Keratinocyte (primary cell): Measurements from ENCODE around the gene XCL2. TPM values are rescaled to one million over a fixed set of nuclear protein-coding genes. Genes with fewer than 3 reads are reported as not detected.

Experiments used
- DNase-seq: peaks from one replicate; pipeline ENCODE4 v3.0.0-alpha.2; 2011; ENCODE audit warnings: low read depth, missing footprints, low spot score
- FAIRE-seq: peaks from 2 replicates; lab custom pipeline; 2011; peaks lifted over from hg19 to GRCh38; lab: Jason Lieb, UNC
- H2AFZ ChIP-seq: 2 replicates; pipeline ENCODE4 v1.6.0; 2012; ENCODE audit warnings: low read length, control low read depth, inconsistent platforms; ENCODE audit not compliant: control insufficient read depth
- H3K27ac ChIP-seq: 2 replicates; pipeline ENCODE4 v1.5.1; 2011; ENCODE audit warnings: low read length; ENCODE audit not compliant: control insufficient read depth, insufficient read depth
- H3K27me3 ChIP-seq: 3 replicates; pipeline ENCODE4 v1.6.0; 2011; ENCODE audit warnings: low read length; ENCODE audit not compliant: control insufficient read depth, insufficient read depth; ENCODE audit errors: extremely low read depth
- H3K36me3 ChIP-seq, 2 experiments: 2 replicates in 1 of 2; 3 replicates in 1 of 2; pipeline ENCODE4 v1.5.1; 2011; ENCODE audit warnings: low read length in 2 of 2, mild to moderate bottlenecking in 1 of 2; ENCODE audit not compliant: control insufficient read depth in 2 of 2, insufficient read depth in 2 of 2; ENCODE audit errors: extremely low read depth in 1 of 2
- H3K4me1 ChIP-seq: 3 replicates; pipeline ENCODE4 v1.5.1; 2011; ENCODE audit warnings: low read length; ENCODE audit not compliant: control insufficient read depth, insufficient read depth; ENCODE audit errors: extremely low read depth
- H3K4me2 ChIP-seq: 3 replicates; pipeline ENCODE4 v1.6.0; 2011; ENCODE audit warnings: low read depth, low read length; ENCODE audit not compliant: control insufficient read depth, insufficient read depth; ENCODE audit errors: extremely low read depth
- H3K4me3 ChIP-seq, 3 experiments: fragments of 200-600 bp in 1 of 3; sonication (generic) in 1 of 3; 2 replicates in 2 of 3; 3 replicates in 1 of 3; pipeline ENCODE4 v1.5.1; 2011 to 2016; ENCODE audit warnings: low read length in 3 of 3, mild to moderate bottlenecking in 3 of 3, control low read depth in 2 of 3, inconsistent platforms in 1 of 3, low read depth in 1 of 3, mixed read lengths in 1 of 3, mixed run types in 1 of 3, moderate library complexity in 1 of 3; ENCODE audit not compliant: control insufficient read depth in 2 of 3, insufficient read depth in 2 of 3; ENCODE audit errors: extremely low read depth in 1 of 3
- H3K79me2 ChIP-seq: 2 replicates; pipeline ENCODE4 v1.6.0; 2012; ENCODE audit warnings: low read length; ENCODE audit not compliant: control insufficient read depth, insufficient read depth
- H3K9ac ChIP-seq: 3 replicates; pipeline ENCODE4 v1.6.0; 2011; ENCODE audit warnings: low read length; ENCODE audit not compliant: control insufficient read depth, insufficient read depth; ENCODE audit errors: extremely low read depth
- H3K9me1 ChIP-seq: 3 replicates; pipeline ENCODE4 v1.6.0; 2011; ENCODE audit warnings: low read length; ENCODE audit not compliant: control insufficient read depth, insufficient read depth; ENCODE audit errors: extremely low read depth
- H3K9me3 ChIP-seq: 2 replicates; pipeline ENCODE4 v1.5.1; 2012; ENCODE audit warnings: low read depth, low read length; ENCODE audit not compliant: control insufficient read depth
- H4K20me1 ChIP-seq: 3 replicates; pipeline ENCODE4 v1.6.0; 2011; ENCODE audit warnings: low read length; ENCODE audit not compliant: control insufficient read depth, insufficient read depth; ENCODE audit errors: extremely low read depth
- EZH2 ChIP-seq: IDR thresholded peaks from one replicate; pipeline ENCODE4 v1.6.1; 2012; ENCODE audit warnings: inconsistent platforms, mild to moderate bottlenecking, low read length, moderate library complexity
- dilution Hi-C: fragments of 300-500 bp; cut with MboI; formaldehyde crosslinking; loops from one replicate; pipeline ENCODE4 v1.7.0; 2020; ENCODE audit warnings: low sequenced_read_pairs; ENCODE audit not compliant: extremely low pct_ligation_motif_present
- polyA plus RNA-seq, 5 experiments: library from polyadenylated mRNA; depleted of rRNA in 3 of 5; stranded (reverse) in 3 of 5; stranded (forward) in 1 of 5; unstranded in 1 of 5; fragments of >200 nt; gene quantifications; 1 replicate in 1 of 5; 2 replicates in 3 of 5; 3 replicates in 1 of 5; pipeline versions ENCODE4 v1.2.1 to v1.2.3, GENCODE V29; 2011 to 2012; ENCODE audit warnings: missing spikeins in 2 of 5, low read depth in 1 of 5, low replicate concordance in 1 of 5
- TF ChIP-seq, protein P1 (sequence below), 3 experiments: IDR thresholded peaks in 1 of 3; conservative IDR thresholded peaks in 1 of 3; optimal IDR thresholded peaks in 1 of 3; 2 replicates in 2 of 3; 3 replicates in 1 of 3; pipeline versions ENCODE3 to v1.5.1; 2011; ENCODE audit warnings: low read length in 3 of 3, mild to moderate bottlenecking in 3 of 3, moderate library complexity in 2 of 3, control low read depth in 1 of 3, inconsistent platforms in 1 of 3; ENCODE audit not compliant: insufficient read depth in 2 of 3; ENCODE audit errors: extremely low read depth in 1 of 3

Gene XCL2
- polyA plus RNA-seq, 1 donor (not counting 4 experiments of a cell fraction or from before 2014, with no cell fraction given) = not detected

DNA sequence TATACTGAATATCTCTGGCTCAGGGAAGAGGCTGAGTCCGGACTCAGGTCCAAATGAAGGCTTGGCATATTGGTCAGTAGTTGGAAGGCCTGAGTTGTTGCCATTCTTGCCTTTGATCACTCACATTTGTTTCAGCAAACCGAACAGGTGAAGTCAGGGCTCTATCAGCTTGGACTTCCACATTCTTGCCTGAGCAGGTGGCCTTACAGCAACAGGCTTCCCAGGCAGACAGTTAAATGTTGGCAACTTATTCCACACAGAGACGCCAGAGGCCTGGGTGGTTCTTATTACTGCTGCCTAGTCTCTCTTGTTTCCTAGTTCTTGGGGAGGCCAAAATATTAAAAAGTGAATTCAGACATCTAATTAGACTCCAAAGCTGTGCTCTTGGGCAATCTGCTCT, 36.6 kb downstream of the XCL2 start:
- TF ChIP-seq, protein P1, sequence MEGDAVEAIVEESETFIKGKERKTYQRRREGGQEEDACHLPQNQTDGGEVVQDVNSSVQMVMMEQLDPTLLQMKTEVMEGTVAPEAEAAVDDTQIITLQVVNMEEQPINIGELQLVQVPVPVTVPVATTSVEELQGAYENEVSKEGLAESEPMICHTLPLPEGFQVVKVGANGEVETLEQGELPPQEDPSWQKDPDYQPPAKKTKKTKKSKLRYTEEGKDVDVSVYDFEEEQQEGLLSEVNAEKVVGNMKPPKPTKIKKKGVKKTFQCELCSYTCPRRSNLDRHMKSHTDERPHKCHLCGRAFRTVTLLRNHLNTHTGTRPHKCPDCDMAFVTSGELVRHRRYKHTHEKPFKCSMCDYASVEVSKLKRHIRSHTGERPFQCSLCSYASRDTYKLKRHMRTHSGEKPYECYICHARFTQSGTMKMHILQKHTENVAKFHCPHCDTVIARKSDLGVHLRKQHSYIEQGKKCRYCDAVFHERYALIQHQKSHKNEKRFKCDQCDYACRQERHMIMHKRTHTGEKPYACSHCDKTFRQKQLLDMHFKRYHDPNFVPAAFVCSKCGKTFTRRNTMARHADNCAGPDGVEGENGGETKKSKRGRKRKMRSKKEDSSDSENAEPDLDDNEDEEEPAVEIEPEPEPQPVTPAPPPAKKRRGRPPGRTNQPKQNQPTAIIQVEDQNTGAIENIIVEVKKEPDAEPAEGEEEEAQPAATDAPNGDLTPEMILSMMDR (optimal IDR thresholded peaks at IDR 0.05 in 1 of 3, IDR thresholded peaks at IDR 0.05 in 1 of 3, conservative IDR thresholded peaks at IDR 0.05 in 1 of 3; ENCODE audit: extremely low read depth in 1 of 3, insufficient read depth in 2 of 3, low read length in 3 of 3) = no peak
- TF ChIP-seq EZH2 = no peak
- H4K20me1 ChIP-seq = no peaks in the 10 kb centered on the region
- H3K4me2 ChIP-seq = no peak overlapping the region
- dilution Hi-C loops = no loop called here
- no peak overlapping the region for H3K27ac ChIP-seq
- FAIRE-seq = no peak
- no peaks in the 10 kb centered on the region for H3K9me1 ChIP-seq
- no peak overlapping the region for H3K4me3 ChIP-seq
- H2AFZ ChIP-seq = no peak overlapping the region
- H3K9ac ChIP-seq = no peak overlapping the region
- H3K27me3 ChIP-seq = no peaks in the 10 kb centered on the region
- H3K4me1 ChIP-seq = peaks cover 22% of the 10 kb centered on the region
- no peaks in the 10 kb centered on the region for H3K36me3 ChIP-seq
- no peaks in the 10 kb centered on the region for H3K79me2 ChIP-seq
- H3K9me3 ChIP-seq = no peaks in the 10 kb centered on the region
- no peak for DNase-seq

- DNase-seq (no peak), FAIRE-seq (peak; percentile 83)
- Histone ChIP-seq H3K9me3 (no peaks in the 10 kb centered on the region), H3K4me1 (peaks cover 22% of the 10 kb centered on the region), H3K36me3 (no peaks in the 10 kb centered on the region), H2AFZ (peak overlapping the region; percentile 14), H3K79me2 (no peaks in the 10 kb centered on the region), H3K4me3 (no peak overlapping the region), H3K27me3 (no peaks in the 10 kb centered on the region), H3K27ac (peak overlapping the region; percentile 11), H3K9ac (no peak overlapping the region), H4K20me1 (no peaks in the 10 kb centered on the region), H3K4me2 (peak overlapping the region; percentile 56), H3K9me1 (no peaks in the 10 kb centered on the region)
- dilution Hi-C loops = no loop called here
- TF ChIP-seq EZH2 = no peak
- TF ChIP-seq, protein P1 (optimal IDR thresholded peaks at IDR 0.05 in 1 of 3, IDR thresholded peaks at IDR 0.05 in 1 of 3, conservative IDR thresholded peaks at IDR 0.05 in 1 of 3; ENCODE audit: extremely low read depth in 1 of 3, insufficient read depth in 2 of 3, low read length in 3 of 3) = no peak
Measured at GRCh38 chr1:168506204-168506819, 37.5 kb downstream of the XCL2 start.
